H1 (cell line): ENCODE results near the gene RIN3. TPM values are rescaled to one million over a fixed set of nuclear protein-coding genes. Genes with fewer than 3 reads are reported as not detected.
A peak's percentile ranks its signal among the peaks of the same experiment; 100 is the strongest.

Experiments
- CTCF ChIA-PET: fragments of 300-600 bp; sonication (Branson Sonifier 250); formaldehyde crosslinking; loops from one replicate; lab custom pipeline; 2021; ENCODE audit not compliant: partially characterized antibody; lab: Charles Lee
- POLR2A ChIA-PET: fragments of 300-600 bp; sonication (Branson Sonifier 250); formaldehyde crosslinking; loops from one replicate; lab custom pipeline; 2021; ENCODE audit warnings: inconsistent platforms; ENCODE audit not compliant: partially characterized antibody; lab: Charles Lee
- DNase-seq, 2 experiments: peaks; one replicate each; pipeline versions ENCODE4 v3.0.0 to v3.0.0-alpha.2; 2010 to 2022; ENCODE audit warnings: low spot score in 2 of 2, low read depth in 1 of 2, mixed read lengths in 1 of 2
- FAIRE-seq: peaks from 2 replicates; lab custom pipeline; 2011; peaks lifted over from hg19 to GRCh38; lab: Jason Lieb, UNC
- H2AFZ ChIP-seq: 2 replicates; pipeline ENCODE4 v1.8.1; 2012; ENCODE audit warnings: low read length, inconsistent platforms
- H2AK5ac ChIP-seq: 2 replicates; pipeline ENCODE4 v1.6.1; 2013; ENCODE audit warnings: low read depth, low read length
- H2BK120ac ChIP-seq: replicated peaks from 2 replicates; pipeline ENCODE3; 2013; ENCODE audit warnings: low read depth, low read length, inconsistent platforms
- H2BK12ac ChIP-seq: 2 replicates; pipeline ENCODE4 v1.6.1; 2013; ENCODE audit warnings: low read depth, low read length
- H2BK15ac ChIP-seq: 2 replicates; pipeline ENCODE4 v1.6.1; 2013; ENCODE audit warnings: low read length
- H2BK20ac ChIP-seq: 2 replicates; pipeline ENCODE4 v1.6.1; 2013; ENCODE audit warnings: low read length
- H2BK5ac ChIP-seq: 2 replicates; pipeline ENCODE4 v1.6.1; 2013; ENCODE audit warnings: low read depth, low read length
- H3K14ac ChIP-seq: 2 replicates; pipeline ENCODE4 v1.6.1; 2013; ENCODE audit warnings: inconsistent platforms; ENCODE audit not compliant: insufficient read length
- H3K18ac ChIP-seq: 2 replicates; pipeline ENCODE4 v1.6.1; 2013; ENCODE audit warnings: low read length; ENCODE audit errors: extremely low read depth
- H3K23ac ChIP-seq: 2 replicates; pipeline ENCODE4 v1.6.1; 2013; ENCODE audit warnings: inconsistent platforms; ENCODE audit not compliant: insufficient read length
- H3K23me2 ChIP-seq: 2 replicates; pipeline ENCODE4 v1.6.1; 2013; ENCODE audit warnings: low read depth, low read length
- H3K27ac ChIP-seq: 2 replicates; pipeline ENCODE4 v1.6.1; 2011; ENCODE audit warnings: low read depth, low read length, inconsistent platforms
- H3K27me3 ChIP-seq, 4 experiments: replicated peaks in 1 of 4; 1 replicate in 1 of 4; 2 replicates in 3 of 4; pipeline versions ENCODE4 v1.6.1 to v1.8.1; 2011 to 2013; ENCODE audit warnings: low read length in 3 of 4, mild to moderate bottlenecking in 3 of 4, inconsistent platforms in 2 of 4, mixed read lengths in 2 of 4, moderate library complexity in 1 of 4; ENCODE audit not compliant: control insufficient read depth in 3 of 4, insufficient read depth in 3 of 4; ENCODE audit errors: extremely low read depth in 1 of 4
- H3K36me3 ChIP-seq, 4 experiments: 2 replicates each; pipeline versions ENCODE4 v1.6.1 to v1.8.1; 2011 to 2013; ENCODE audit warnings: mild to moderate bottlenecking in 4 of 4, low read length in 3 of 4, moderate library complexity in 2 of 4, control low read depth in 1 of 4, inconsistent platforms in 1 of 4; ENCODE audit not compliant: insufficient read depth in 4 of 4, control insufficient read depth in 2 of 4
- H3K4ac ChIP-seq: replicated peaks from 2 replicates; pipeline ENCODE3; 2013; ENCODE audit warnings: low read length, low read depth, mixed read lengths, inconsistent platforms; ENCODE audit not compliant: insufficient read length
- H3K4me1 ChIP-seq, 4 experiments: replicated peaks in 1 of 4; 1 replicate in 1 of 4; 2 replicates in 3 of 4; pipeline versions ENCODE4 v1.6.1 to v1.8.1; 2011 to 2013; ENCODE audit warnings: low read length in 3 of 4, inconsistent platforms in 2 of 4, mixed read lengths in 1 of 4; ENCODE audit not compliant: insufficient read depth in 4 of 4, control insufficient read depth in 3 of 4
- H3K4me2 ChIP-seq, 2 experiments: 2 replicates each; pipeline versions ENCODE4 v1.6.1 to v1.8.1; 2011 to 2013; ENCODE audit warnings: low read depth in 2 of 2, low read length in 2 of 2, control low read depth in 1 of 2, inconsistent platforms in 1 of 2, mild to moderate bottlenecking in 1 of 2; ENCODE audit not compliant: insufficient read depth in 1 of 2
- H3K4me3 ChIP-seq, 4 experiments: fragments of 200-600, 300-600 bp in 1 of 4; sonication (generic), shearing (Covaris generic), sonication (Bioruptor Twin) in 1 of 4; 2 replicates each; pipeline versions ENCODE4 v1.5.1 to v1.8.1; 2011 to 2016; ENCODE audit warnings: low read length in 4 of 4, low read depth in 3 of 4, control low read depth in 2 of 4, inconsistent platforms in 2 of 4, mild to moderate bottlenecking in 2 of 4, mixed read lengths in 1 of 4, moderate library complexity in 1 of 4; ENCODE audit not compliant: insufficient read depth in 2 of 4; ENCODE audit errors: extremely low read depth in 1 of 4
- H3K56ac ChIP-seq: replicated peaks from 2 replicates; pipeline ENCODE3; 2013; ENCODE audit warnings: low read depth, mild to moderate bottlenecking, mixed read lengths, low read length, inconsistent platforms; ENCODE audit not compliant: insufficient read length
- H3K79me1 ChIP-seq: 2 replicates; pipeline ENCODE4 v1.6.1; 2013; ENCODE audit warnings: low read depth, low read length, control low read depth
- H3K79me2 ChIP-seq, 2 experiments: 2 replicates each; pipeline versions ENCODE4 v1.6.1 to v1.8.1; 2012 to 2013; ENCODE audit warnings: low read length in 2 of 2, mild to moderate bottlenecking in 2 of 2, inconsistent platforms in 1 of 2; ENCODE audit not compliant: insufficient read depth in 2 of 2, control insufficient read depth in 1 of 2
- H3K9ac ChIP-seq, 4 experiments: replicated peaks in 1 of 4; 1 replicate in 1 of 4; 2 replicates in 3 of 4; pipeline versions ENCODE4 v1.6.1 to v1.8.1; 2011 to 2013; ENCODE audit warnings: low read depth in 3 of 4, low read length in 3 of 4, control low read depth in 2 of 4, mild to moderate bottlenecking in 2 of 4, moderate library complexity in 2 of 4, inconsistent platforms in 1 of 4; ENCODE audit errors: extremely low read depth in 1 of 4
- H3K9me3 ChIP-seq, 2 experiments: 2 replicates each; pipeline versions ENCODE4 v1.6.1 to v1.8.1; 2012 to 2013; ENCODE audit warnings: mild to moderate bottlenecking in 2 of 2, moderate library complexity in 2 of 2, control low read depth in 1 of 2, inconsistent platforms in 1 of 2, low read depth in 1 of 2, low read length in 1 of 2, mixed read lengths in 1 of 2; ENCODE audit not compliant: insufficient read depth in 2 of 2
- H4K20me1 ChIP-seq, 2 experiments: replicated peaks in 1 of 2; 2 replicates each; pipeline versions ENCODE3 to v1.8.1; 2011 to 2013; ENCODE audit warnings: inconsistent platforms in 2 of 2, low read length in 2 of 2, mild to moderate bottlenecking in 1 of 2; ENCODE audit not compliant: insufficient read depth in 2 of 2, control insufficient read depth in 1 of 2
- H4K5ac ChIP-seq: 2 replicates; pipeline ENCODE4 v1.6.1; 2013; ENCODE audit warnings: low read length, low read depth, mixed read lengths, inconsistent platforms; ENCODE audit not compliant: insufficient read length
- H4K8ac ChIP-seq: 2 replicates; pipeline ENCODE4 v1.8.0; 2013; ENCODE audit warnings: mild to moderate bottlenecking, moderate library complexity, low read length, inconsistent platforms; ENCODE audit not compliant: insufficient read depth; ENCODE audit errors: extremely low read depth
- H4K91ac ChIP-seq: replicated peaks from 2 replicates; pipeline ENCODE3; 2013; ENCODE audit warnings: low read length, mixed read lengths, inconsistent platforms; ENCODE audit not compliant: insufficient read length
- SUZ12 ChIP-seq: fragments of 200-600 bp; sonication (generic); IDR thresholded peaks from 2 replicates; pipeline ENCODE4 v1.6.1; 2012; ENCODE audit warnings: mild to moderate bottlenecking, inconsistent platforms, low read length, moderate library complexity, mixed read lengths
- ZNF274 ChIP-seq: IDR thresholded peaks from 2 replicates; pipeline ENCODE4 v1.7.0; 2012; ENCODE audit warnings: low read length, borderline replicate concordance; ENCODE audit errors: extremely low read depth
- WGBS, 2 experiments: shearing (Covaris generic) in 1 of 2; methylation state at CpG; one replicate each; pipeline versions ENCODE4 v1.1.6 to v1.1.7; 2013 to 2015; ENCODE audit warnings: low lambda C conversion rate in 2 of 2, mixed read lengths in 2 of 2, inconsistent platforms in 1 of 2, low coverage in 1 of 2, missing lambda C conversion rate in 1 of 2; ENCODE audit not compliant: insufficient replicate concordance in 2 of 2, insufficient coverage in 1 of 2, insufficient read length in 1 of 2; ENCODE audit errors: extremely low coverage in 1 of 2, missing lambda C conversion rate in 1 of 2; 5-methylcytosine and 5-hydroxymethylcytosine counted together
- polyA plus RNA-seq, 7 experiments: library from polyadenylated mRNA; depleted of rRNA in 3 of 7; stranded (reverse) in 5 of 7; unstranded in 2 of 7; fragments of >200 nt in 5 of 7; fragments of 200-250 nt in 2 of 7; gene quantifications; 1 replicate in 5 of 7; 2 replicates in 1 of 7; 4 replicates in 1 of 7; pipeline versions ENCODE4 v1.2.1 to v1.2.3, GENCODE V29; 2011 to 2013; ENCODE audit warnings: missing spikeins in 2 of 7, mixed read lengths in 2 of 7
- total RNA-seq: library from RNA; stranded (reverse); fragmentation: NEBNext Ultra II Directional; extraction: Animal tissue kit (Norgen Biotek cat#: 25700); gene quantifications from 2 replicates; pipeline ENCODE4 v1.2.1, GENCODE V29; 2021

Gene RIN3
- total and polyA plus RNA-seq, 2 of the 8 experiments (the other 6 are each of a cell fraction or from before 2014, with no cell fraction given) = 0.59 to 1.5 TPM

- no peak overlapping the region for H2BK120ac ChIP-seq
- no peaks in the 10 kb centered on the region for H3K79me1 ChIP-seq
- H3K4me1 ChIP-seq = no peaks in the 10 kb centered on the region; a peak in 1 of 7 replicates
- no peaks in the 10 kb centered on the region for H4K20me1 ChIP-seq
- no peak overlapping the region for H3K14ac ChIP-seq
- H3K9me3 ChIP-seq = no peaks in the 10 kb centered on the region
- no peak overlapping the region for H3K18ac ChIP-seq
- H2BK5ac ChIP-seq = no peak overlapping the region
- H3K23ac ChIP-seq = no peak overlapping the region
- no peak overlapping the region for H3K4me3 ChIP-seq
- no peaks in the 10 kb centered on the region for H3K23me2 ChIP-seq
- H4K8ac ChIP-seq = no peak overlapping the region
- no peak overlapping the region for H4K5ac ChIP-seq
- WGBS, 2 experiments = 95% methylated on average over 16 of the region's 16 CpGs; no CpG with 5 or more reads in 1 of the 2 experiments
- H2BK15ac ChIP-seq = no peak overlapping the region
- H2AFZ ChIP-seq = no peak overlapping the region
- H3K79me2 ChIP-seq = no peaks in the 10 kb centered on the region
- H4K91ac ChIP-seq = no peak overlapping the region
- H2BK20ac ChIP-seq = no peak overlapping the region
- ChIA-PET CTCF (interaction anchor here (0.8 to 3.1 kb wide), 4 partner anchors 8 to 57 kb away, joined by 3 to 8 read pairs (median 3); no protein-coding TSS in a partner anchor), POLR2A (no interaction called here)
- H3K27me3 ChIP-seq = no peaks in the 10 kb centered on the region
- no peak overlapping the region for H3K56ac ChIP-seq
- FAIRE-seq (no peak), DNase-seq (no peak)
- H2AK5ac ChIP-seq = peak overlapping the region; percentile 33; the same call in 1 of the 2 replicates
- no peak overlapping the region for H3K27ac ChIP-seq
- no peak overlapping the region for H2BK12ac ChIP-seq
- TF ChIP-seq SUZ12 (no peak), ZNF274 (no peak)
- H3K4me2 ChIP-seq = no peak overlapping the region
- no peaks in the 10 kb centered on the region for H3K36me3 ChIP-seq
- H3K4ac ChIP-seq = no peak overlapping the region
- no peak overlapping the region for H3K9ac ChIP-seq
Measured at GRCh38 chr14:92556863-92557543, 43.4 kb downstream of the RIN3 start.
